Activated T-cell treated with anti-CD3 and anti-CD28 coated beads for 4 hours (primary cell): ENCODE measurements around the gene ENTPD6.
A peak's percentile ranks its signal among the peaks of the same experiment; 100 is the strongest.
"Not testable (repeated sequence)": the region's sequence is repeated elsewhere in the genome, so short reads cannot be mapped to it uniquely, and the experiment has no call there.

Experiments used
- DNase-seq: peaks from one replicate; pipeline ENCODE4 v3.0.0-alpha.2; 2020

Gene ENTPD6

DNA sequence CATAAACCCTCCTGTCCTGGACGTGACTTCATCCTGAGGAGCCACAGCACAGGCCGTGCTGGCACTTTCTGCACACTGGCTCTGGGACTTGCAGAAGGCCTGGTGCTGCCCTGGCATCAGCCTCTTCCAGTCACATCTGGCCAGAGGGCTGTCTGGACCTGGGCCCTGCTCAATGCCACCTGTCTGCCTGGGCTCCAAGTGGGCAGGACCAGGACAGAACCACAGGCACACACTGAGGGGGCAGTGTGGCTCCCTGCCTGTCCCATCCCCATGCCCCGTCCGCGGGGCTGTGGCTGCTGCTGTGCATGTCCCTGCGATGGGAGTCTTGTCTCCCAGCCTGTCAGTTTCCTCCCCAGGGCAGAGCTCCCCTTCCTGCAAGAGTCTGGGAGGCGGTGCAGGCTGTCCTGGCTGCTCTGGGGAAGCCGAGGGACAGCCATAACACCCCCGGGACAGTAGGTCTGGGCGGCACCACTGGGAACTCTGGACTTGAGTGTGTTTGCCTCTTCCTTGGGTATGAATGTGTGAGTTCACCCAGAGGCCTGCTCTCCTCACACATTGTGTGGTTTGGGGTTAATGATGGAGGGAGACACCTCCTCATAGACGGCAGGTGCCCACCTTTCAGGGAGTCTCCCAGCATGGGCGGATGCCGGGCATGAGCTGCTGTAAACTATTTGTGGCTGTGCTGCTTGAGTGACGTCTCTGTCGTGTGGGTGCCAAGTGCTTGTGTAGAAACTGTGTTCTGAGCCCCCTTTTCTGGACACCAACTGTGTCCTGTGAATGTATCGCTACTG, 30.3 kb downstream of the ENTPD6 start:
- DNase-seq: no peak

DNA sequence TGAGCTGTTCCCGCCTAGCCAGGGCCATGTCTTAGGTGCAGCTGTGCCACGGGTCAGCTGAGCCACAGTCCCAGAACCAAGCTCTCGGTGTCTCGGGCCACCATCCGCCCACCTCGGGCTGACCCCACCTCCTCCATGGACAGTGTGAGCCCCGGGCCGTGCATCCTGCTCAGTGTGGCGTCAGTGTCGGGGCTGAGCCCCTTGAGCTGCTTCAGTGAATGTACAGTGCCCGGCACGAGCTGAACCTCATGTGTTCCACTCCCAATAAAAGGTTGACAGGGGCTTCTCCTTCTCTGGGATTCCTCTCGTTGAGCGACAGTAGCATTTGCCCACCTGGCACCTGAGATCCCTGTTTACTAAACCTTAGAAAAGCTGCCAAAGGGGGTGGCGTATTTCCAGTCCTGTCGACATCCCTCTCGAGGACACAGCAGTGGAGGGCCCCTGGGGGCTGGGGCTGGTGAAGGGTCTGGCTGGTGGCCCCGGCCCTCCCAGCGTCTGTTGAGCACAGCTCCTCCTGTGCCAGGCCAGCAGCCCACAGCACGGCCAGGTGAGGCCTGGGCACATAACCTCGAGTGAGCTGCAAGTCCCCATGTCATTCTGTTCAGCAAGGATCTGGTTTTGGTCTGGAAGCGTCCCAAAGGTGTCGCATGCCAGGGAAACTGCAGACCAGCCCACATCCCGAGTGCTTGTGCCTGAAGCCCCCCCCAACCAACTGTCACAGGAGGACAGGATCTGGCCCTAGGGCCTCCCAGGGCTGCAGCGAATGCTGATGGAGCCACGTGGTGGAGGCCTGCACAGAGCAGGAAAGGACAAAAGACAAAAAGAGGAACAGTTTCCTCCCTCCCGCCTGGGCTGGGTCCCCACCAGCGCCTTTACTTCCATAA, 31.2 kb downstream of the ENTPD6 start:
- no peak for DNase-seq

DNA sequence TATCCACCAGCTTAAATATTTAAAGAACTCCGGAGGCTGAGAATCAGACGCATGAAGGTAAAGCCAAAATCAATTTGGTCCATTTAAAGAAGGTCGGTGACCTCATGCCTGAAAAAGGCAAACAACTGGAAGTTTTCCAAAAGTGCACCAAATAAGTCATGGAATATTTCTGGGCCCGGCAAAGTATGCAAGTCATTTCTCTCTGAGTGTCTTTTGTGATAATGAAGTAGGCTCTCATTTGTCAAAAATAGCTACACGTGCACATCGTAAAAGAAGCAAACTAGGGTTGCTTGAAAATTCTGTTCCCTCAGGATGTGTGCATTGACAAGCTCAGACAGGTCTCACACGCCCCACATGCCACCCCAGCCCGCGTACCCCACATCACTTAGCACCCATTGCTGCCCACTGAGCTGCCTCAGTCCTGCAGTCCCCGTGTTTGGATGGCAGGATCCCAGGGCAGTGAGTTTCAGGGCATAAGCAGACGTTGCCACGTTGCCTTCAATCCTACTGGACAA, 31.9 kb downstream of the ENTPD6 start:
- DNase-seq: no peak

DNA sequence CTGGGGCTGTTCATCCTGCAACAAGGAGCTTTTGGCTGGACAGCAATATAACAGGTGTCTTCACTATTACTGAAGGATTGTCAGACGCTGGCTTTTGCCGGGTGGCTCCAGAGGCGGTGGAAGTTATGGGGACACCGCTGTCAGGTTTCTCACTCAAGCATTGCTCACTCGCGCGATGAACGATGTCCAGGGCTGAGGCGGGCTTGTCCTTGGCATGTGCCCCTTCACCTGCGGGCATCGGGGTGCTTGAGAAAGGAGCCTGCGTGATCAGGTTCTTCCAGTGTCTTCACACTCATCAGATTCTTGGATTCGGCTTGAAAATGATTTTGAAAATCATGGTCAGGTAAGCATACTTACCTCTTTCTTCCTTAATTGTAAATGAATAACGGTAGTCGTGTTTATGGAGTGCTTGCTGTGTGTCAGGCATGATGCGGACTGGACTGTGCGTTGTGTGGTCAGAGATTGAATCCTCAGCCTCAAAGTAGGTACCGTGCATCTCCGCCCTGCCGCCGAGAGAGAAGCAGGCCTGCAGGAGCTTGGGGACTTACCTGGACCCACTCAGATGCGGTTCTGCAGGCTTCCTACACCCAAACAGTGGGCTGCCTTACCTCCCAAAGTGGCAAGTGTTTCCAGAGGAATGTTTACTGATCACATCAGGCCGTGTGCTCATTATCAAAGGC, 34.1 kb downstream of the ENTPD6 start:
- no peak for DNase-seq

DNA sequence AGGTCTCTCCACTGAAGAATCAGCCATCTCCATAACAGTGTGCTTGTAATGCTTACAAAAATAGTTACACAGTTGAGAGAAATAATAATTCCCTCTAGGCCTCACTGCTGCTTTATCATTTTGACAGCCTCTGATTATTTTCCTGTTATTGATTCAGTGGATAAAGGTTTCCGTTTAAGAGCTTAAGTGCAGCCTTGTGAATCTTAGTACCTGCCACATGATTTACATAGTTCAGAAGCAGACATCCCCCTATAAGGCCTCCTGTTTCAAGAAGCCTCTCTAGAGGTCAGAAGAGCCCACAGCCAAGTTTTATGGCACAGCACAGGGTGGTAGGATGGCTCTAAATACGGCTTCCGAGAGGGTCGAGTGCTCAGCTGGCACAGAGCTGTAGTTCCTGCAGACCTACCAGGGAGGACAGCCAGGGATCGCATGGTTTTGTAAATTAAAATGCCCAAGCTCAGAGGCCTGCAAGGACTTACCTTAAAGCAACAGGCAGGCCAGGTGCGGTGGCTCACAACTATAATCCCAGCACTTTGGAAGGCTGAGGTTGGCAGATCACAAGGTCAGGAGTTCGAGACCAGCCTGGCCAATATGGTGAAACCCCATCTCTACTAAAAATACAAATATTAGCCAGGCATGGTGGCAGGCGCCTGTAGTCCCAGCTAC, 34.8 kb downstream of the ENTPD6 start:
- DNase-seq: no peak

DNA sequence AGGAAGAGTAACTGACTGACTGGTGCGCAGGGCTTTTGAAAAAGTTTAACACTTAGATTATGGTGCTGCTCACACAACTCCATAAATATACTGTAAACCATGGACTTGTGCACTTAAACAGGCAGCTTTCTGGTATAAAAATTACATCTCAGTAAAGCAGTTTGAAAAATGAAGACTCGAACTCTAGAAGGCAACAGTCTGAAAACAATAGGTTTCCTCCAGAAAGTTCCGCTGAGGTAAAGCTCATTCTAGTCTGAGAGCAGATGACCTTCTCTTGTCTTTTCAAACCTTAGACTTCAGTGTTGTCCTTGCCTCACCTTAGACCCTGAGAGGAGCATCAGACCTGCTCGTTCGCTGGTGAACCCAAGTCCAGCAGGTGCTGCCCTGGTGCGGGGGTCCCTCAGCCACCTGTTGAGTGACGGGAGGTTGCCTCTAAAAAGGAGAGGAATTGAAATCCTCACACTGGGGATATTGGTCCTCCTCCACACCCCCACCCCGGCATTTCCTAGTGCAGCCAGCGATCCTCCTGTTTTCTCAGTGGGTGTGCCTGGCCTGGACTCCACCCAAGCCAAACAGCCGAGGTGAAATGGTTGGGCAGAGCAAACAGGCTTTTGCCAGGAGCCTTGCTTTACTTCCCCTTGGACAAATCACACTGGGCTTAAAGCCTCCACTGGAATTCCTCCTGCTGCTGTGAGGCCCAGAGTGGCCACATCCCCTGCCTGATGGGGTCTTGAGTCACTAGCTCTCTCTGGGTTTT, 37.7 kb downstream of the ENTPD6 start:
- no peak for DNase-seq

DNA sequence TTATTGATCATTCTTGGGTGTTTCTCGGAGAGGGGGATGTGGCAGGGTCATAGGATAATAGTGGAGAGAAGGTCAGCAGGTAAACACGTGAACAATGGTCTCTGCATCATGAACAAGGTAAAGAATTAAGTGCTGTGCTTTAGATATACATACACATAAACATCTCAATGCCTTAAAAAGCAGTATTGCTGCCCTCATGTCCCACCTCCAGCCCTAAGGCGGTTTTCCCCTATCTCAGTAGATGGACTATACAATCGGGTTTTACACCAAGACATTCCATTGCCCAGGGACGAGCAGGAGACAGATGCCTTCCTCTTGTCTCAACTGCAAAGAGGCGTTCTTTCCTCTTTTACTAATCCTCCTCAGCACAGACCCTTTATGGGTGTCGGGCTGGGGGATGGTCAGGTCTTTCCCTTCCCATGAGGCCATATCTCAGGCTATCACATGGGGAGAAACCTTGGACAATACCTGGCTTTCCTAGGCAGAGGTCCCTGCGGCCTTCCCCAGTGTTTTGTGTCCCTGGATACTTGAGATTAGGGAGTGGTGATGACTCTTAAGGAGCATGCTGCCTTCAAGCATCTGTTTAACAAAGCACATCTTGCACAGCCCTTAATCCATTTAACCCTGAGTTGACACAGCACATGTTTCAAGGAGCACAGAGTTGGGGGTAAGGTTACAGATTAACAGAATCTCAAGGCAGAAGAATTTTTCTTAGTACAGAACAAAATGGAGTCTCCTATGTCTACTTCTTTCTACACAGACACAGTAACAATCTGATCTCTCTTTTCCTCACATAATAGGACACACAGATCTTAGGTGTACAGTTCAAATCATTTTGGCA, 38.7 kb downstream of the ENTPD6 start:
- DNase-seq: not testable (repeated sequence)

DNA sequence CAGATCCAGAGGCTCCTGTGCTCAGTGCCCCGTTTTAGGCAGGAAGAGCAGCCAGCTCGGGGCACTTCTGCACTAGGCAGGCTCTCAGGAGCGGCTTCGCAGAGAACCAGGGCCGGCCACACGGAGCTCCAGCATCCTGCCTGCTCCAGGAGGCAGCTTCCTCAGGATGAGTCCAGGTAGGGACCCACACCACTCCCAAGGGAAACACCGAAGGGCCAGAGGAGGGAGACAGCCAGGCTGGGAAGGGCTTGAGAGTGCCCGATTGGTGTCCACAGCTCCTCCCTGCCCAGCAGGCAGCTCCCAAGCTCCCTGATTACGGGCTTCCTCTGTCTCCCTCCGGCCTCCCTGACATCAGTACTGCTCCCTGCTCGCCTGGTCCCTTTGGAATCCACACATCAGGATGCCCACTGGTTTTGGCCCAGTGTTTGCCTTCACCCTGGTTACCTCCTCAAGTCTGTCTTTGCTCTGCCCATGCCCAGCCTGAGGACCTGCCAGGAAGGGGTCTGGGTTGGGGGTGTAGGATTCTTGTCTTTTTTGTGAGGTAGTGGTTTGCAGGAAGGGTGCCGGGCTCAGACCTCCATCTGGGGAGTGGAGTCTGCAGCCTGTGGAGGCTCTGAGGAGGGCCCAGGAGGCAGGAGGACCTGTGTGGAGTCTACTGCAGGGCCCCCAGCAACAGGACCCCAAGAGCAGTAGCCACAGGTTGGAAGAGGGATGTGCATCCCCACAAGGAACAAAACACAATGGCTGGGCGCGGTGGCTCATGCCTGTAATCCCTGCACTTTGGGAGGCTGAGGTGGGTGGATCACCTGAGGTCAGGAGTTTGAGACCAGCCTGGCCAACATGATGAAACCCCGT, 41.2 kb downstream of the ENTPD6 start:
- no peak for DNase-seq

DNA sequence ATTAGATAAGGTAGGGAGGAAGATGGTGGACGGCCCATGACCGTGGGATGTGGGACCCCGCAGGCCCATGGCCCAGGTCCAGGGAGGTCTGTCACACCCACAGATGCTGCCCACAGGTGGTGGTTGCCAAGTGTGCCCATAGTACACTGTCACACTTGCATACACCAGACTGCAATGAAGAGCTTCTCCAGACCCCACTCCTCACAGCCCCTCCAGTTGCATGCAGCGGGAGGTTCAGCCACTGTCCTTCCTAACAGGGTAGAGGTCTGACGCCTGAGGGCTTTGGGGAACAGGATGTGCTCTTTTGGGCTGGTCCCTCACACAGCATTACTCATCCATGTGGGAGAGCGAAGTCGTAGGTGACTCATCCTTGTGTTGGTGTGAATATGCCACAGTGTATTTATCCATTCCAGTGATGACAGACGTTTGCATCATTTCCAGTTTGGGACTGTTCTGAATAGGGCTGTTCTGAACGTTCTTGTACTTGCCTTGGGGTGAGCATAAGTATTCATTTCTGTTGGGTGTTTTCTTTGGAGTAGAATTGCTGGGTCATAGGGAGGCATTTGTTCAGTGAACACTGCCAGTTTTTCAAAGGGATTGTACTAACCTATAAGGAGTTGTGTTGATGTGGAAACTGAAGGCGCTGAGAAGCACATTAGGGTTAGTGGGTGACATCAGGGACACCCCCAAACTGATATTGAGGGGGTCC, 42.3 kb downstream of the ENTPD6 start:
- peak; percentile 21 for DNase-seq

DNA sequence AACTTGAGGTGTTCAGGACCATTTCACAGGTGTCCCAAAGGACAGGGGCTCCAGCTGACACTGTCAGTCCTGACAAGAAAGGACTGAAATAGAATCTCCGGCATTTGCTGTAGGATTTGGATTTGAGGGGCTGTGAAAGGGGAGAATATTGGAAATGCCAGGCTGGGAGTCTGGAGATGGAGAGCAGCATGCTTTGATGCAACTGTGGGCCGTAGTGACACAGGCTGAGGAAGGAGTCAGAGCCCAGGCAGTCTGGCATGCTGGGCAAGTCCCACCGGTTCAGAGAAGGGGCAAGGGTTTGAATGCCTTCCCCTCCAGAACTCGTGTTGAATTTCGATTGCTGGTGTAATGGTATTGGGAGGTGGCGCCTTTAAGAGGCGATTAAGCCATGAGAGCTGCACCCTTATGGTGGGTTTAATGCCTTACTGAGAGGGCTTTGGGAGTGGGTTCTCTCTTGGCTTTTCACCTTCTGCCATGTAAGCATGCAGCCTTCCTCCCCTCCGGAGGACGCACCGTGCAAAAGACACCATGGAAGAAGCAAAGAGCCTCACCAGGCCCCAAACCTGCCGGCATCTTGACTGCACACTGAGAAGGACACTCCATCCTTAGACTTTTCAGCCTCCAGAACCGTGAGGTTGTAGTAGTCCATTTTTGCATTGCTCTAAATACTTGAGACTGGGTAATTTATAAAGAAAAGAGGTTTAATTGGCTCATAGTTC, 43.0 kb downstream of the ENTPD6 start:
- no peak for DNase-seq

DNA sequence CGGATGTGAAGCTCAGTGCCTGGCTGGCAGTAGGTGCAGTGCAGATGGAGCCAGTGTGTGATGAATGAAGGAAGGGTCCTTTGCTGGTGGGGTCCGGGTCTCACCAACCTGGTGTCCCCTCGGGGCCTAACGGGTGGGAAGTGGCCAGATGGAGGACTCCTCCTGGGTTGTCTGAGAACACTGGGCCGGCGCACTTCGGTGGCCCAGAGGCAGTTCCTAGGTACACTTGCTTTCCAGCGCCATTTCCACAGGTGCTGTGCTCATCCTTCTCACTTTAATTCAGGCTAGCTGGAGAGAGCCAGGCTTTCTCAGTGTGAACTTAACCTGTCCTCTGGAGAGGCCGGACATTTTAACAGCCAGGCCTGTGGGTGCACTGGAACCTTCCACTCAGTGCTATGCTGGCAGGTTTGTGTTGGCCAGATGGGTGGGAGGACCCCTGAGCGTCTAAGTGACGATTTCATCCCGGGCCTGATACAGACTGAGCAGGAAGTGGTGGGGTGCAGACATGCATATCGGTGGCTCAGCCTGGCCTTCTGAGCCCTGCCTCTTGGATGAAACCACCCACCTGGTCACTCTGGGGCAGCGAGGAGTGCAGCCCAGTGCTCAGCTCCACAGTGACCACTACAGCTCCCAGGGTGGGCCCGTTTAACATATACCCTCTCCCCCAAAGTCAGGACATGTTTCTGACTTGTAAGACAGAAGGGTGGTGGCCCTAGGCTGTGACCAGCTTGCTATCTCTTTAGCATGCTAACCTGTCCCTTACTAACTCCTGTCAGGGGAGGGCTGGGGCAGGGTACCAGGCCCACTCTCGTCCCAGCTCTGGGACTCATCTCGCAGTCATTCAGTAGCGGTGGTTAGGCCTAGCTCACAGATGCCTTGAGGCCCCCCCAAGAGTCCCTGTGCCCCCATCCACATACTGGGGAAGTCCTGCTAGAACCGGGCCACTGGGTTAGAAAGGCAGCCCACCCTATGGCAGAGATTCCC, 44.2 kb downstream of the ENTPD6 start:
- DNase-seq: no peak

DNA sequence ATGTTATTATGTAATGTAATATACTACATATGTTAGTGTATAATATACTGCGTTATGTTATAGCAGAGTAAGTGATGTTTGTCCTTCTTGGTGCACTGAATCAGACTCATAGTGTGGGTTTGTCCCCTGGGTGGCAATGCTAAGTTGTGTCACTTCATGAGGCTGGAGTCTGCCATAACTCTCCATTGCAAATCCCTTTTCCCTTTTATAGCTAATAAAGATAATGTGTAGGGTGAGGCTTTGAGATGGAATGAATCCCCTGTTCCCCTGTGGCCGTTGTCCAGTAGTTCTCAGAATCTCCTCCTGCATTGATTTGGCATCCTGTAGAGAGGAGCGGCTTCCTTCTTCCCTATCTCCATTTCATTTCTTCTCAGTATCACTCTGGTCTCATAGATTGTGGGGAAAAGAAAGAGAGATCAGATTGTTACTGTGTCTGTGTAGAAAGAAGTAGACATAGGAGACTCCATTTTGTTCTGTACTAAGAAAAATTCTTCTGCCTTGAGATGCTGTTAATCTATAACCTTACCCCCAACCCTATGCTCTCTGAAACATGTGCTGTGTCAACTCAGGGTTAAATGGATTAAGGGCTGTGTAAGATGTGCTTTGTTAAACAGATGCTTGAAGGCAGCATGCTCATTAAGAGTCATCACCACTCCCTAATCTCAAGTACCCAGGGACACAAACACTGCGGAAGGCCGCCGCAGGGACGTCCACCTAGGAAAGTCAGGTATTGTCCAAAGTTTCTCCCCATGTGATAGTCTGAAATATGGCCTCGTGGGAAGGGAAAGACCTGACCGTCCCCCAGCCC, 45.5 kb downstream of the ENTPD6 start:
- DNase-seq: not testable (repeated sequence)

DNA sequence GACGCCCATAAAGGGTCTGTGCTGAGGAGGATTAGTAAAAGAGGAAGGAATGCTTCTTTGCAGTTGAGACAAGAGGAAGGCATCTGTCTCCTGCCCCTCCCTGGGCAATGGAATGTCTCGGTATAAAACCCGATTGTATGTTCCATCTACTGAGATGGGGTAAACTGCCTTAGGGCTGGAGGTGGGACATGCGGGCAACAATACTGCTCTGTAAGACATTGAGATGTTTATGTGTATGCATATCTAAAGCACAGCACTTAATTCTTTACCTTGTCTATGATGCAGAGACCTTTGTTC, 46.1 kb downstream of the ENTPD6 start:
- DNase-seq: not testable (repeated sequence)

DNA sequence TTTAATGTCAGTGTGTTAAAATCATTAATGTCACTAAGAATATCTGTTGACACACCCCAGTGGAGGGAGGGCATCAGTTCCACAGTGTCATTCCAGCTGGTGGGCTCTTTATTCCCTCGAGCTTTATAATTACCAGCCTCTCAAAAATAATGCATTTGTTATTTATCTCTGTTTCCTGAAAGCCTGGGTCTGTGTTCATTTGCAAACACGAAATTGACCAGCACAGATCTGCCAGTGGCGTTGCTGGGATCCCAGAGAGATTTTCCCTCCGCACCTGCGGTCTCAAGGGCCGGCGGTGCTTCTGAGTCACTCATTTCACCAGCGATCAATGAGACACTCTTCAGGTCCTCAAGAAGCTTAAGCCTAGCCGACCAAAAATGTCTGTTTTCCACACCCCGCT, 46.7 kb downstream of the ENTPD6 start:
- DNase-seq: no peak

DNA sequence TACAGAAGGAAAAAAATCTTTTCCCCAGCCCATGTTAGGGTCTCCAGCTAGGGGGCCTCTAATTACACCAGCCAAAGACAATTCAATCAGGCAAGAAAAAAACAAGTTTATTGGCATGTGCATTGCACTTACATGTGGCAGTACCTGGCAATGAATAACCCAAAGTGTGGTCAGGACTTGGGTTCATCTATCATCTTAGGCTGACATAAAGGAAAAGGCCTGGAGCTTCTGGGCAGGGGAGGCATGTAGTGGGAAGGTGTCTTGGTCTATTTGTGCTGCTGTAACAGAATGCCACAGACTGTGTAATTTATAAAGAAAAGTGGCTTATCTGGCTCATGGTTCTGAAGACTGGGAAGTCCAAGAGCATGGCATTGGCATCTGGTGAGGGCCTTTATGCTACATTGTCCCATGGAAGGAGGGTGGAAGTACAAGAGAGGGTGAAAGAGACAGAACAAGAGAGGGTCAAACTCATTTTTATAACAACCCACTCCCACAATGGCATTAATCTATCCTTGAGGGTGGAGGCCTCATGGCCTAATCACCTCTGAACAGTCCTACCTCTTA, 48.0 kb downstream of the ENTPD6 start:
- no peak for DNase-seq

DNA sequence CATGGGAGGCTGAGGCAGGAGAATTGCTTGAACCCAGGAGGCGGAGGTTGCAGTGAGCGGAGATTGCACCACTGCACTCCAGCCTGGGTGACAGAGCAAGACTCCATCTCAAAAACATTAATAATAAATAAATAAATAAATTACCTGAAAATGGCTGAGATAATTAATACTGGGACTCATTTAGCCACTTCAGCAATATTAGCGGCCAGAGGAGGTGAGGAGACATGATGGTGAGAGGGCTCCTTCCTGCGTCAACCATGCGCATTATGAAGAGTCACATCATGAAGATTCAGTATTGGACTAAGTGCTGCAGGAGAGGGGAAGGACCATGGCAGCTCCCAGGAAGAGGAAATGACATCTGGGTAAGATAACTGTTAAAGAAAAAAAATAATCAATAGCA, 49.5 kb downstream of the ENTPD6 start:
- no peak for DNase-seq
